K562 (cell line): ENCODE data around the gene LNX2. TPM values are rescaled to one million over a fixed set of nuclear protein-coding genes. Genes with fewer than 3 reads are reported as not detected.

Source experiments
- CCAR2 ChIP-seq: fragments of 200-400 bp; formaldehyde crosslinking; IDR thresholded peaks from 2 replicates; pipeline ENCODE4 v1.6.1; 2017; ENCODE audit warnings: mild to moderate bottlenecking, low read depth, low read length
- CHD7 ChIP-seq: fragments of 200-600 bp; sonication (generic); IDR thresholded peaks from one replicate; pipeline ENCODE4 v1.6.1; 2012; ENCODE audit warnings: mild to moderate bottlenecking, low read depth, low read length, inconsistent platforms
- ZBTB9 ChIP-seq: fragments of 450-650 bp; formaldehyde crosslinking; IDR thresholded peaks from 2 replicates; pipeline ENCODE4 v1.4.0; 2020; ENCODE audit warnings: mild to moderate bottlenecking, moderate library complexity
- ZMIZ1 ChIP-seq, 2 experiments: fragments of 150-350 bp in 1 of 2; IDR thresholded peaks; 2 replicates each; pipeline ENCODE4 v1.6.1; 2012 to 2016; ENCODE audit warnings: low read depth in 2 of 2, low read length in 2 of 2, mild to moderate bottlenecking in 1 of 2, moderate library complexity in 1 of 2
- ZNF282 ChIP-seq: sonication (generic); formaldehyde crosslinking; IDR thresholded peaks from 2 replicates; pipeline ENCODE4 v1.8.1; 2023; ENCODE audit warnings: missing genetic modification reagents
- ZNF384 ChIP-seq: IDR thresholded peaks from 2 replicates; pipeline ENCODE4 v1.6.1; 2012; ENCODE audit warnings: low read depth, low read length, improper control_type of control experiment
- polyA plus RNA-seq, 8 experiments: library from polyadenylated mRNA; depleted of rRNA in 4 of 8; stranded (reverse) in 5 of 8; unstranded in 3 of 8; fragments of >200 nt; fragmentation: Nextera tagmentation in 2 of 8; fragmentation: Illumina TruSeq in 1 of 8; extraction: Ambion mirVana in 2 of 8; extraction: Trizol in 1 of 8; gene quantifications; 2 replicates each; pipeline versions ENCODE4 v1.2.1 to v1.2.3, GENCODE V29; 2011 to 2014; ENCODE audit warnings: inconsistent platforms in 1 of 8, missing spikeins in 1 of 8
- total RNA-seq, 7 experiments: library from RNA; depleted of rRNA in 6 of 7; stranded (reverse); fragments of >200 nt in 6 of 7; fragmentation: Illumina TruSeq in 2 of 7; extraction: Trizol in 2 of 7; gene quantifications; 2 replicates each; pipeline versions ENCODE4 v1.2.1 to v1.2.3, GENCODE V29; 2011 to 2021; ENCODE audit warnings: low replicate concordance in 1 of 7
- TF ChIP-seq, protein P1 (sequence below): fragments of 250-450 bp; sonication (Bioruptor Pico); IDR thresholded peaks from 2 replicates; pipeline ENCODE4 v1.9.0; 2021; ENCODE audit warnings: mild to moderate bottlenecking

LNX2 gene
- total and polyA plus RNA-seq, 9 of the 15 experiments (the other 6 are each of a cell fraction or from before 2014, with no cell fraction given): 1.5 to 5.5 (median 4.0) TPM

DNA sequence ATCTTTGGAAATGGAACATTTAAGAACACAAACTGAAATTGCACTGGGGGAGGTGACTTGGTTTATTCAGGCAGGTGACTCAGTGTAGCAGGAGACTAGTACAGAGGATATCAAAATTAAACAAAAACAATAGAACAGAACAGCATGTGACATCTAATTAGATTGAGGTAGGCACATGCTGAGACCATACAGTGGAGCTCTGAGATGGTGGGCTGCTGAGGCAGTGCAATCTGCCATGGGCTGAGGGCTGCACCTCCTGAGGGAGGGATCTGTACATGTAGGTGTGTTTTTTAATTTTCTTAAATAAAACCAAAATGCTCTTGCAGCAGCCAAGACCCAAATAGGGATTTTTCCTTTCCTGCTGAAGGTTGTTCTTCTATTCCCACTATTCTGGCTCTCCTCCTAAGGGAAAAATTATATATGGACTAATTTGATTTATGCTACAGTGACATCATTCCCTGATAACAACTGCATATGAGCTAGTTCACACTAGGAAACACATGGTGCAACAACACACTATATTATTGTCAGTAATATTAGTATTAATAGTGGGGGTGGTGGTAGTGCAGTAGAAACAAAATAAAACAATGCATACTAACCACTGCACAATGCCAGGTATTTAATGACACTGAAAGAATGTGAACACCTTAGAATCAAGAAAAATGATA, 48.0 kb downstream of the LNX2 start (continued):
- TF ChIP-seq CHD7 (no peak), ZNF384 (no peak), CCAR2 (no peak), ZMIZ1 (IDR thresholded peaks at IDR 0.05; ENCODE audit: low read depth in 2 of 2, low read length in 2 of 2) (no peak), ZNF282 (CRISPR knock-in tag) (no peak), ZBTB9 (CRISPR knock-in tag) (no peak)
- TF ChIP-seq, protein P1, sequence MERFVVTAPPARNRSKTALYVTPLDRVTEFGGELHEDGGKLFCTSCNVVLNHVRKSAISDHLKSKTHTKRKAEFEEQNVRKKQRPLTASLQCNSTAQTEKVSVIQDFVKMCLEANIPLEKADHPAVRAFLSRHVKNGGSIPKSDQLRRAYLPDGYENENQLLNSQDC (CRISPR knock-in tag): no peak
